ENCODE data around the gene KNL1.

DNA sequence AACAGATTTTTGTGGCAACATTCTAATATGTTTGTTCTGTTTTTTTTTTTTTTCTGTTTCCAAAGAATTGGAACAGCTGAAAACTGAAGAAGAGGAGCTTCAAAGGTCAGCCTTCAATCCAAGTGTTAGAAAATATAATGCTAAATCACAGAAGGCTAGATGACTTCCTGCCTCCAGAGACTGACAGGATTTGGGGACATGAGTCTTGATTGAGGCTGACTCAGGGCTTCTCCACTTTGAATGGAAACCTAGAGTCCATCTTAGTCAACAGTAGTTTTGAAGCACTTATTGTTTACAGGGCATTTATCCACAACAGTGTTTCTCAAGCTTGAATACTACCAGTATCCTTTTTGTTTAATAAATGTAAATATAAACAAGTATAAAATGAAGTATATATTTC lies 56.4 kb downstream of the KNL1 start:
- TF ChIP-seq, protein P1, sequence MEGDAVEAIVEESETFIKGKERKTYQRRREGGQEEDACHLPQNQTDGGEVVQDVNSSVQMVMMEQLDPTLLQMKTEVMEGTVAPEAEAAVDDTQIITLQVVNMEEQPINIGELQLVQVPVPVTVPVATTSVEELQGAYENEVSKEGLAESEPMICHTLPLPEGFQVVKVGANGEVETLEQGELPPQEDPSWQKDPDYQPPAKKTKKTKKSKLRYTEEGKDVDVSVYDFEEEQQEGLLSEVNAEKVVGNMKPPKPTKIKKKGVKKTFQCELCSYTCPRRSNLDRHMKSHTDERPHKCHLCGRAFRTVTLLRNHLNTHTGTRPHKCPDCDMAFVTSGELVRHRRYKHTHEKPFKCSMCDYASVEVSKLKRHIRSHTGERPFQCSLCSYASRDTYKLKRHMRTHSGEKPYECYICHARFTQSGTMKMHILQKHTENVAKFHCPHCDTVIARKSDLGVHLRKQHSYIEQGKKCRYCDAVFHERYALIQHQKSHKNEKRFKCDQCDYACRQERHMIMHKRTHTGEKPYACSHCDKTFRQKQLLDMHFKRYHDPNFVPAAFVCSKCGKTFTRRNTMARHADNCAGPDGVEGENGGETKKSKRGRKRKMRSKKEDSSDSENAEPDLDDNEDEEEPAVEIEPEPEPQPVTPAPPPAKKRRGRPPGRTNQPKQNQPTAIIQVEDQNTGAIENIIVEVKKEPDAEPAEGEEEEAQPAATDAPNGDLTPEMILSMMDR (conservative IDR thresholded peaks at IDR 0.05), result no peak
- no peak for TF ChIP-seq ZFX (IDR thresholded peaks at IDR 0.05)

Measured in C4-2B (cell line).